ENCODE results near the gene KIF12.
A peak's percentile ranks its signal among the peaks of the same experiment; 100 is the strongest.
"Not testable (repeated sequence)": the region's sequence is repeated elsewhere in the genome, so short reads cannot be mapped to it uniquely, and the experiment has no call there.

Gene KIF12

DNA sequence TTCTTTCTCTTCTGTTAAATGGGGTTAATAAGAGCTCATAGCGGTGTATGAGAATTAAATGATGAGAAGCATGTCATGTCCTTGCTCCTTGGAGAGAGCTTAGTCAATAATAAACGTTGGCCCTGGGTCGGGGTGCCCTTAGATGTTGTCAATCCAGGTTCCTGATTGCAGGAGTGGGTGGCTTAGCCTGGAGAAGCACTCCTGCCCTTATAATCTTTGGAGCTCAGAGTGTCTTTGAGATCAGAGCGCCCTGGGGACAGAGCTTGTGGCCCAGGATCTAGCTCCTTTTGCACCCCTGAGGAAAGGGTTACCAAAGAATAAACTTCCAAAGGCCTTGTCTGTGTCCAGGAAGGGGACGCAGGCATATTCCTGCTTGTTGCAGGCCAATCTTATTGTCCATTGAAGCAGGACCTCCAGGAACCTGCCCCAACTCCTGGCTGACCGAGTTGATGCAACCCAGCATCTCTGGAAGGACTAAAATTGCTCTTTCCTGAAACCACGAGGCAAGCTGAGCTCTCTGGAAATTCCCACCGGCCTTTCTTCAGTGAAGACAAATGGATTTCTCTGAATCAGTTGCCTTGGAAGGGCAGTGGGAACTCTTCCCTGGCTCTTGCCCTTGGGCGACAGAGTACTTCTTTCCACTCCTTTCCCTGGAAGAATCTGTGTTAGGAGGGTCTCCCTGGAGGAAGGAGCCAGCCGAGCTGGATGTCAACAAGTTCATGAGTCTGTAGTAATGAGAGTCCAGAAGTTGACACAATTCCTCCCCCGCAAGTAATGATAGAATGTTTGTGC, 14.6 kb downstream of the KIF12 start:
- no peak for DNase-seq (ENCODE audit: low read depth)

DNA sequence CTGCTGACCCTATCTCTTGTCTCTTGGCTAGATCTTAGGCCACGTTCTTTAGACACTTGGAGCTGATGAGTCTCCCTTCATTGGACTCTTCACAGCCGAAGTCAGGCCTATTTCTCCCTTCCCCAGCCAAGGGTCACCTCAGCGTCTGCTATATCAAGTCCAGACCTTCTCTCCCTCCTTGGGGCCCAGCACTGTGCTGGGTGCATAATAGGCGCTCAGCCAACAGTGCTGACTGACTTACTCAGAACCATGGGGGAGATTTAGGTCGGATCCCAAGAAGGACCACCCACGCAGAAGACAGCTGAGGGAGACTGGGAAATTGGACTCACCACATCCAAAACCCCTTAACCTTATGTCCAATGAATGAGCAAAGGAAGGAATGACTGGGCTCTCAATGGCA, 15.4 kb downstream of the KIF12 start:
- DNase-seq (ENCODE audit: low read depth): no peak

DNA sequence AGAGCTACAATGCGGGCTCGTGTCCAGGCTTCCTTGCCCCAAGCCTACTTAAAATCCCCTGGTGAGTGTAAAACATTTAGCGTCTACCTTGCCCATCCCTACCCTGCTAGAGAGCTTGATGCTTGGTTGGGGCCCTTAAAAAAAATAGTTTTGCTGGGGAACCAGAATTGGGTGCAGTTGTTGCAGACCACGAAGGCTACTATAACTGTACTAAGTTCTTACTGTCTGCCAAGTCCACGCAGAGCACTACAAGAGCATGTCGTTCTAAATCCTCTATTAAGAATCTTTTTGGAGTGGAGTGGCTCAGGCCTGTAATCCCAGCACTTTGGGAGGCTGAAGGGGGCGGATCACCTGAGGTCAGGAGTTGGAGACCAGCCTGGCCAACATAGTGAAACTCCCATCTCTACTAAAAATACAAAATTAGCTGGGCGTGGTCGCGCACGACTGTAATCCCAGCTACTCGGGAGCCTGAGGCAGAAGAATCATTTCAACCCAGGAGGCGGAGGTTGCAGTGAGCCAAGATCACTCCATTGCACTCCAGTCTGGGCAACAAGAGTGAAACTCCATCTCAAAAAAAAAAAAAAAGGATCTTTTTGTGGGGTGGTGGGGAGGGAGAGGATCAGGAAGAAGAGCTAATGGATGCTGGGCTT, 16.2 kb downstream of the KIF12 start:
- DNase-seq (ENCODE audit: low read depth): not testable (repeated sequence)

DNA sequence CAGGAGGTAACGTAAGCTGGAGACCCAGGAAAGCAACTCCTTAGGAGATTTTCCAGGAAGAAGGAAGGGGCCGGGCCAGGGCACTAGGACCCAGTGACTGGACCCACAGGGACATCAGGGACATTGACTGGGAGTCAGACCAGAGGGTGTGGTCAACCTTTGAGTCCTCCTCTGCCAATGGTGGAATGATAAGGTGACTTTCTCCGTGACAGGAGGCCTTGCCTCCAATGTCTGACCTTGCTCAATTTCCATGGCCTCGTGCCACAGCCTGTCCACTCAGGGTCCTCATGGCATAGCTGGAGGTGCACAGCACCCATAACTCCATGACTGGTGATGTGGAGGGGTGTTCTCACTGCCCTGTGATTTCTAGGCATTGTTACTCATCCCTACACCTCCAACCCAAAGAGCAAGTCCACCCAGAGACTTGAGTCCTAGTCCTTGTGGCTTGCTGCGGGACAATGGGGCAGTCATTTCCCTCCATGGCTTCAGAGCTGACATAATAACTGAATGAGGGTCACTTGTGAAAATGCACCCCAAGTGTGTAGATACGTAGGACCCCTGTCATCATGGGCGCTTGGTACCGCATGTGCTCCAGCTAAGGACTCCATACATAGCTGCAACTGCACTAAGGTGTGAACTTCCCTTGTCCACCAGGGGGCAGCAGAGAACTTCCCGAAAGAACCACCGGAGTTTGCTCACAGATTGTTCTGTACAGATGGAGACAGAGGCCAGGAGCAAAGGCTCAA, 16.9 kb downstream of the KIF12 start:
- peak; percentile 55 for DNase-seq (ENCODE audit: low read depth)

DNA sequence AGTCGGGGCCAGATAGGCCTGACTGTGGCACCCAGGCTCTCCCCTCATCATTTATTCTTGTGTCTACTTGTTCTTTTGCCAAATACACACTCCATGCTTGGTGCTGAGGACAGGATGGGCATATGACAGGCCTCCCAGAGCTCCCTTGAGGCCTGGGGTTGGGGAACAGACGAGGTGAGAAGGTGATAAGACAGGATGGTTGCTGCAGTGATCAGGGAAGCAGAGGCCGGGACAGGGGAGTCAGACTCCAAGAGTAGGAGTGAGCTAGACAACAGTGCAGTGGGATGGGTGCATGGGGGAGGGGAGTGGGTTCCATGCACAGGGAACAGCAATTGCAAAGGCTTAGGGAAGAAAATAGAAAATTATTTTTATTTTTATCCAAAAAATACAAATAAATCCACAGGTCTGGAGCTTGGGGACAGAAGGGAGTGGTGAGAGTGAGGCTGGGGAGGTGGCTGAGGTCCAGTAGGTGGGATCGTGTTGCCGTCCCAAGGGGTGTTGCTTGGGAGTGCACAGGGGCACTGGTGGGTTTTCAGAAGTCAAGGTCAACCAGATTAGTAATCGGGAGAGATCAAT, 17.6 kb downstream of the KIF12 start:
- DNase-seq (ENCODE audit: low read depth): no peak

DNA sequence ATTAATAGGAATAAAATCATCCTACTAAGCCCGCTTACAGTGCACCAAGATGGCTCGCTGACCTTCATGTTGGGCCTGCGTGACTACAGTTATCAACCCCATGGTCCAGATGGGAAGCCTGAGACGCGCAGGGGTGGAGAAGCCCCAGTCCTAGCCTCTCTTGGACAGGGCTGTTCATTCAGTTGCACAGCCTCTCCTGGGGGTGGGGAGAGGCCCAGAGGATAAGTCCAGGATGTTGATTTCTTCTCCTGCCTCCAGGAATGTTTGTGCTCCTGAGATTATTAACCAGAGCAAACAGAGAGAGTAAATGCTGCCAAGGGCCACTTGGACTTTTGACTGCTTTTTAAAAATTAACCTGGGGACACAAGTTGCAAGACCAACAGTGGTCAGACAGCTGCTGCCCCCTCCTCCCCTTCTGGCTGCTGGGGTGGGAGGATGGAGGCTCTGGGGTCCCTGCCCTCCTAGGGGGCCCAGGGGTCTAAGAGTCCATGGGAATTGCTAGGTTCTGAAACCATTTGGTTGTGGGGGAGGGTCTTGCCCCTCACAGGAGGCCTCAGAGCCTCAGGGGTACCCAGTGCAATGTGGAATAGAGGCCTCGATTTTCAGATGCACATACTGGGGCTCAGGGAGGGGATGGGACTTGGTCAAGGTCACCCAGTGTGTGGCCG, 18.2 kb downstream of the KIF12 start:
- DNase-seq (ENCODE audit: low read depth): no peak

DNA sequence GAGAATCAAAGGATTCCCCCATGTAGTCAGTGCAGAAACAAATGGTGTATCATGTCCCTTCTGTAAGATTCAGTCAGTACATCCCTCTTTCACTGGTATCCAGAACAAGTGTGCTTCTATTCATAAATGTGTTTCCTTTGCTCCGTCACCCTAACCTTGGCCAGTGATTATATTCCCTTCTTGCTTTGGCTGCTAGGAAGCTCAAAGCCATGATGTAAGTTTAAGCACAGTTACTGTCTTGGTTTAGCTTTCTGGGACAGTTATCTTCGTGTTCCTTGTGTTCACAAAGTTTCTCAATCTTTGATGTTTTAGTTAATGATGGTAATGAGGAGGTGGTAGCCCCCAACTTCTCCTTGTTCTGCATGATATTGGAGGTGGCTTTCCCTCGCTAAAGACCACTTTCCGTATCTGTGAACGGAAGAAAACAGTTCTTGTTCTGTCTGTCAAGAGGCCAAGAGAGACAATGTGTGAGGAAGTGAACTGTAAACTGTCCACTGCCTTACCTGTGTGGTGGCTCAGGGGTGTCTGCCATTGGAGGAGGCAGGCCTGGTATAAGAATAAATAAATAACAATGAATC, 18.8 kb downstream of the KIF12 start:
- no peak for DNase-seq (ENCODE audit: low read depth)

DNA sequence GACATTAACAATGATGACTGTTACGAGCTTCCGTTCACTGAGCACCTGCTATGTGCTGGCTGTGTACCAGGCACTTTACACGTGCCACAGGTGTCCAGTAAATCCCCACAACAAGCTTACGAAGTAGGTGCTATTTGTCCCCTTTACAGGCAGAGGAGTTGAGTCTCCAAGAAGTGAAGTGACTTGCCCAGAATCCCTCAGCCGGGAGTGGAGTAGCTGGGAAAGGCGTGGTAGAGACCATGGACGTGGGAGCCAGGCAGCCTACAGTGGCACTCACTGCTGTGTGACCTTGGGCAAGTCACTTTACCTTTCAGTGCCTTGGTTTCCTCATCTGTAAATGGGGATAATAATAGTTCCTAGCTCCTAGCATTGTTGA, 20.3 kb downstream of the KIF12 start:
- DNase-seq (ENCODE audit: low read depth): no peak

DNA sequence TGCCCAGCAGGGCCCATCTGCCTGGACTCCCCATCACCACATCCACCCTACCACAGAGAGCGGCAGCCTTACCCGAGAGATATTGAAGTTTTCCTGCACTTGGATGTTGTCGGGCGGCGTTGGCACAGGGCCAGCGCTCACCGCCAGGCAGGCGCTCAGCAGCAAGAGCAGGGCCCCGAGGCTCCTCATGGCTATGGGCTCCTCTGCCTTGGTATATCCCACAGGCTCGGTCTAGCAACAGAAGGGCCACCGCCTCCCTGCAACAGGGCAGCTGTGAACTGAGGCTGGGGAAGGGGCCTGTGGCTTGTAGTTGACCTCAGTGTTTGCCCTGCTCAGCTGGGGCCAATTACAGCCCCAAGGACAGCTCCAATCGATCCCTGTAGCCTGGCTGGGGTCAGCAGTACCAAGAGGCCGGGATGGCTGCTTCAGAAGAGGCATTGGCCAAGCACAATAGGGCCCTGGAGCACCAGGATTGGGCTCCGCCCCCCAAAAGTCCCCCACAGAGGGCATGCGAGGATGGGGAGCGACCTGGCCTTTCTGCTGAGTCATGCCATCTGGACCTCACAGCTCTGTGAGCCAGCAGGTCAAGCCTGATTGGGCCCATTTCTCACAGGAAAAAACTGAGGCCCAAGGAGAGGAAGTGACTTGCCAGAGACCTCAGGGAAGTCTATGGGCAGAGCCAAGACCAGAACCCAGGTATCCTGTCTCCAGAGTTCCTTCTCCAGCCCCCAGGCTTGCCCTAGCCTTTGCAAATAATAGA, 20.9 kb downstream of the KIF12 start, which contains the start of gene AMBP:
TSS of gene AMBP (minus strand) at position 280 of the 760 bp plus-strand sequence. CDS start at position 189, 91 bp downstream.
- no peak for DNase-seq (ENCODE audit: low read depth)

DNA sequence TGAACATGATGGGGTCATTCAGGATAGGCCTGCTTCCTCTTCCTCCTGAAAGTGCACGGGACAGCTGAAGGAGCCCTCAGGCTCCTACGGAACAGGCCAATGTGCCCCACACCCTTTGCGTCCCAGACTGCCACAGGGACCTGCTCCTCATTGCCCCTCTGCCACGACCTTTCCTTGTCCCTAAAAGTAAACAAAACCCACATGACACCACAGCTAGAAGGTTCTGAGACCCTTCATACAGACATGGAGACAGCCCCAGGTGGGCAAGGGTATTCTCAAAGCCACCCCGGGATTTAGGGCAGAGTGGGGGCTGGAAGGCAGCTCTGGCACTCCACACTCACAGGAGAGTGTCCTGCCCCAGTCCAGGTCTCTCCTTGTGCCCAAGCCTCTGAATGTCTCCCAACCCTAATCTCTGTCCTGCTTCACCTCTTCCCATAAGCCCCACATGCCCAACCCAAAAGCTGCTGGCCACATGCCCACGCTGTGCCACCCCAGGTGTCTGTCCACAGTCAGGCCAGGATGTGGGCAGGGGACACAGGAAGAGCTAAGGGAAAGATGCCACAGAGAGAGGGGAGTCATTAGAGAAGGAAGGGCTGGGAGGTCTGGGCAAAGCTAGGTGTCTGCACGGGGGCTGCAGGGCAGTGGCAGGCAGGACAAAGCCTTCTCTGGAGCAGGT, 21.8 kb downstream of the KIF12 start:
- no peak for DNase-seq (ENCODE audit: low read depth)

DNA sequence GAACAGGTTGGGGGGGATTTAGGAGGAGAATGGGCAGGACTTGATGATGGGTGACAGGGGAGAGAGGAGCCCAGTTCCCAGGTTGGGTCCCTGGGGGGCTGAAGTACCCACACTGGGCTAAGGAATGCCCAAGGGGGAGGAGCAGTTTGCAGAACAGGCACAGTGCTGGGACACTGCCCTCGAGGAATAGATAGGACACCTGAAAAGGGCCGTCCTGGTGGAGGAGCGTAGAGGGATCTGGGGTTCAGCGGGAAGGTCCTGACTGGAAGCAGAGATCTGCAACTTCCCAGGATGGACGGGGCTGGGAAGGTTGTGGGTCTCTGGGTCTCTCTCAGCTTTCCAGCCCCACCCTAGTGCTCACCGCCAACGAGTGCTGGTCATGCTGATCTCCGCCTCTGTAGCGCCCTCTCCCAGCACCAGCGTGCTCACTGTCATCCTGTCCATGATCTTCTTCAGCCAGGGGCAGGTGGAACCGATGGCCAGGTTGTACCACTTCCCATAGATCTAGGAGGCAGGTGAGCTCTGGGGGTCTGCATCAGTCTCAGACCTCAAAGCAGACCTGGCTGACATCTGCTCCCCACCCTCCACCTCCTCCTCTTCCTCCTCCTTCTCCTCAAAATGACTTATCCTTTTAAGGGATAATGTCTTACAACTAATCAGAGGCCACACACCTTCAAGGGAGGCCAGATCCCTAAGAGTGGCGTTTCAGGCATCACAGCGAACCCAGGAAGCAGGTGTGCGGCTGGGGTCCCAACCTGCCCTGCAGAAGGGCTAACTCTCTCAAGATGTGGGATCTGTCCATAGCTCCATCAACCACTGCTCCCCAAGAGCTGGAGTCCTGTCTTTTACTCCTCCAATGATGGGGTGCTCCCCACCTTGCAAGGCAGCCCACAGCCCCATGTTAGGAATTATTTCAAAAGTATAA, 22.6 kb downstream of the KIF12 start:
- DNase-seq (ENCODE audit: low read depth): no peak

DNA sequence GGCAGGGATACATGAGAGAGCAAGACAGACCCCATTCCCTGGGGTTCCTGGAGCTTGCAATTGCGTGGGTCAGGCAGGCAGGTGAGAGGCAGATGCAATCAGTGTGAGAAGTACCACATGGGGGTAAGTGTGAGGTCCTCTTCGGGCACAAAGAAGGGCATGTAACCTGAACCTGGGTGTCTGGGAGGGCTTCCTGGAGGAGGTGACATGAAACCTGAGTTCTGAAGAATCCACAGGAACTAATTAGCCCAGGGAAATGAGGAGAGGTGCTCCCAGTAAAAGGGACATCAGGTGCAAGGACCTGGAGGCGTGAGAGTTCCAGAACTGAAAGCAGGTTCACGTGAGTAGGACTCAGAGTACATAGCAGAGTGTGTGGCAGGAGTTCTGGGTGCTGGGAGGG, 23.5 kb downstream of the KIF12 start:
- DNase-seq (ENCODE audit: low read depth): no peak

DNA sequence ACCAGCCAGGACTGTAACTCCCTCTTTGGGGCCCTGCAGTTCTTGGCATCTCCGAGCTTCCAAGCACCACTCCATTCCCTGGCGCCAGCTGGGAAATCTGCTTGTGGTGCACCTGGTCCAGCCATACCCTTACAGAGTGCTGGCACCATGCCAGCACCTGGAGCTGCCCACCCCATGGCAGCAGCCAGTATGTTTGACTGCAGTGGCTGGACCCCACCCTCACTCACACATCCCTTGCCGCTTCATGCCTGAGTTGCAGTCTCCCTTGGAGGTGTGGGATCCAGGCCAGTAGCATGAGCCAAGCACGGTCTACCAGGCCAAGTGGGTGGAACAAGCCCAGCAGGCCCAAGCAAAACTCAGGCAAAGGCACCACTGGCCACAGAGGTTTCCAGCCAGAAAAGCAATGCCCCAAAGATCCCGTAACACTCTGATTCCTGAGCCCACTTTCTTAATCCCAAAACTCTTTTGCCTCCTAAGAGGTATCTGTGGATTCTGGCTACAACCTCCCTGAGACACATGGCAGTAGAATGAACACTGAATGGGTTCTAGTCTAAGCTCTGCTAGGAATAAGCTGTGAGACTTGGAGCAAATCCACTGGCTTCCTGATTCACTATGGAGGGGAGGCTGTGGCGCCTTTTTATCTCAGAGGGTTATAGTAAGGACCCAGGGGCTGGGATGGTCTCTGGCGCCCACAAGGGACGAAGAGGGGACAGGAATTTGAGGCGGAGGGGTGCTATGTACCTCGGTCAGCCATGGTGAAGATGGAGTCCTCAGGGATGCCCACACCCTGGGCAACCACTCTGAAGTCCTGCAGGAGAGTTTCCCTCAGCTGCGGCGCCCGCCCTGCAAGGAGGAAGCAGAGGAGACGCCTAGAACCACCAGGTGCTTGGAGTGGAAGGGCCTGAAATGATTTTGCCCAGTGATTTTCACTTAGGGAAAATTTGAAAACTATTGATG, 26.6 kb downstream of the KIF12 start:
- DNase-seq (ENCODE audit: low read depth): no peak

DNA sequence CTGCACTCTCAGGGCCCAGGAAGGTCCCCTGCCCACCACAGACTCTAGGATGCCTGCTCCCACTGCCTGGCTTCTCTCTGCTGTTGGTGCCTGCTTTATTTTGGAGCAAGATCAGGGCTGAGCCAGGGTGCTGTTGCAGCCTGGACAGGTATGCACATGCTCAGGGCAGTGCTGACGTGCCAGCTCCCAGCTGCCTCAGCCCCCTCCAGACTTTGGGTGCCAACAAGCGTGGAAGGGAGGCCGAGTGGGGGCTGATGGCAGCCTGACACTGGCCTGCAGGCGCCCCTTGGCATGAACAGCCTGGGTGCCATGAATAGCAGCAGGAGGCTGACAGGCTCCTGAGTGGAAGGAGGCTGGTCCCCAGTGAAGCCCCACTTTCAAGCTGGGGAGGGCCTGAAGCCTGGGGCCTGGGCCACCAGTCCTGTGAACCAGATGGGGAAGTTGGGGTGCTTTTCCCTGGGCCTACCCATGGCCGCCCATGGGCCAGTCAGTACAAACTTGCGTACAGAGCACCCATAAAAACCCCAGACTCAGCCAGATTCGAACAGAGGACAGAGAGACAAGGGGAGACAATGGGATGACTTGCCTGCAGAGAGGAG, 27.8 kb downstream of the KIF12 start:
- no peak for DNase-seq (ENCODE audit: low read depth)

DNA sequence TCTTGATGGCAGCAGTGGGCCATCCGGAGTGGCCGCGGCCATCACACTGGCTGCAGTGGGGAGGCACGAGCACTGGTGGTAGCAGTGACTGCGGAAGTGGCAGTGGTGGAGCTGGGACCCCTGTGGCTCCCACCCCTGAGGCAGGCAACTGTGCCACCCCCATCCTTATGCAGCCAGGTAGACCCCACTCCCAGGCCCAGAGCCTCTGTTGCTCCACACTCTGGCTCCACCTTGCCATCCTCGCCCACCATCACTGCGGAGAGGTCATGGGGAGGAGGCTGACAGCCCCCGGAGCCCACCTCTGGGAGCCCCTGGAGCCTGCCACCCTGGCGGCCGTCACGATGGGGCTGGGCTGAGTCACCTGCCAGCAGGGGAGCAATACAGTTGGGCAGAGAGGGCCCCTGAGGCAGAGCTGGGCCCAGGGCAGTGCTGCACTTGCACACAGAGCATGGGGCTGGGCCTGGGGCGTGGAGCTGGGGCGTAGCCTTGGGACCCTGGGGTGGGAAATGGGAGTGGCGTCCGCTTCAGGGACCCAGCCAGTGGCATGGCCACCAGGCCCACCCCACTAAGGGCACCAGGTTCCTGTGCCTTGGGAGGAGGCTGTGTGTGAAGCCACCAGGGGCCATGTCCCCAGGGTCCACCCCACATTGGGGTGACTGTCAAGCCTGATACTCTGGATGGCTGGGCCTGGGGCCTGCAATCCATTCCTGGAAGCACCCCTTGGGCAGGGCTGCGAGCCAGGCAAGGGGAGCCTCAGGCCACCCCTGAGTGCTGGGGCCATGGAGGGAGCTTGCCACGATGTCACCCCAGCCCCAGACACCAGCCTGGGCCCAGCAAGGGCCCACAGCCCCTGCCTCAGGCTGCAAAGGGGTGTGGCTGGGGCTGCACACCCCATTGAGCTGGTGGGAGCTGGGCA, 28.6 kb downstream of the KIF12 start:
- no peak for DNase-seq (ENCODE audit: low read depth)

DNA sequence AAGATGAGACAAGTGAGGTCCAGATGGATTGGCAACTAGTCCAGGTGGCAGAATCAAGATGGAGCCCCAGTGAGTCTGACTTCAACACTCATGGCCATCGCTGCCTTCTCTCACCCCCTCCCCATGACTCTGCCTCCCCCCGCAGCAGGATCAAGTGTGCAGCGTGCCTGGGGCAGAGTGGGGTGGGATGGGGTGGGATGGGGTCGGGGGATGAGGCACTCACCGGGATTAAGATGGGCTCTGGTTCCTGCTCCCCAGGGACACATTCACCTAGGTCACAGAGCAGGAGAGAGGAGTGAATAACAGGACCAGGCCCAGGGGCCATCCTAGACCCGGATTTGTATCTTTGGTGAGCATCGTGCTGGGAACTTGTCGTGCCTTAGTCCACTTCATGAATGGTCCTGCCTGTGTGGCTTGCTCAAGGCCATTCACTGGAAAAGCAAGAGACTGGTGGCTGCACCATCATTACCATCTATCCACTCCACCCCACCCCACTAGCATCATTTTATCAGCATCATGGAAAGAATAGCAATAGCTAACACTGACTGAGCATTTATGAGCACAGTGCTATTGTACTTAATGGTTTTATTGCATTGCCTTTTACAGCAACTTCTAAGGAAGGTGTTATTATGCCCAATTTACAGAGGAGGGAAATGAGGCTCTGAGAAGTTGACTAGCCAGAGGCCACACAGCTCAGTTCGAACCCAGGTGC, 29.5 kb downstream of the KIF12 start:
- DNase-seq (ENCODE audit: low read depth): no peak

Data from non-pigmented ciliary epithelial cell (primary cell).